SKM-1 (cell line): ENCODE data around the gene HOXA2.

ENCODE experiments used
- DNase-seq: peaks from one replicate; lab custom pipeline; 2025; ENCODE audit not compliant: unreplicated experiment; lab: John Stamatoyannopoulos, UW

Gene HOXA2

DNA sequence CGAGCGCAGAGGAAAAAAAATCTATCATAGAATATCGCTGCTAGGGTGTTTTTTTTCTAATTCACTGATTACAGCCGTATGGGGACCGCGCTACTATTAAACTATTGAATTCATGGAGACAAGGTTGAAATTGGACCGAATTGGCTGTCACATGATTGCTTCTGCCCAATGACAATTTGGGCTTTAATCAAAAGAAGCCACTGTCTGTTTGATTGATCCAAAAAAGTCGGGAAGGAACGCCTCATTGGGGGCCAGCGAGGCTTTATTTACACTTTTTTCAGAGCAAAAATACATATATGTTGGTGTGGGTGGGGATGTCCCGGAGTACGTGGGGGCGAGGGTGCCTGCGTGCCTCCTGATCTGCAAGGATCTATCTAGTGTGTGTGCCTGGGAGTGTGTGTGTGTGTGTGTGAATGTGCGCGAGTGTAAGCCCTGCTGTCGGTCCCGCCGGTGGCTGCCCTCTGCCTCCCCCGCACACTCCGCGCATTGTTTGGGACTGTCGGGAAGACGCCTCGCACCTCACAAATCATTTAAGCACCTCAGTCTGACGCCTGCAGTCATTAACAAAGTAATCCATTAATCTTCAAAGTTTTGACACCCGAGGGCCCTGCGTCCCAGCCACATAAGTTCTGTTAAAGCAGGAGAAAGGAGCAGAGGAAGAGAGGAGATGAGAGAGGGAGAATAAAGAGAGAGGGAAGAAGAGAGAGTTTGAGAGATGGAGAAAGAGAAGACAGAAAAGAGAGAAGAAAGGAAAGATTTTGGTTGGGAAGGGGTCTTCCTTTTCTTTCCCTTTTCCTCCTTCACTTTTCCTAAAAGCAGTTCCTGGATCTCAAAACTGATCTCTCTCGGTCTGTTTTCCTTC is at the start of gene HOXA2:
Gene HOXA2, minus strand, starts transcription at position 103 of the 862 bp plus-strand sequence. CDS start 183 bp downstream, outside the sequence.
- DNase-seq = no peak

DNA sequence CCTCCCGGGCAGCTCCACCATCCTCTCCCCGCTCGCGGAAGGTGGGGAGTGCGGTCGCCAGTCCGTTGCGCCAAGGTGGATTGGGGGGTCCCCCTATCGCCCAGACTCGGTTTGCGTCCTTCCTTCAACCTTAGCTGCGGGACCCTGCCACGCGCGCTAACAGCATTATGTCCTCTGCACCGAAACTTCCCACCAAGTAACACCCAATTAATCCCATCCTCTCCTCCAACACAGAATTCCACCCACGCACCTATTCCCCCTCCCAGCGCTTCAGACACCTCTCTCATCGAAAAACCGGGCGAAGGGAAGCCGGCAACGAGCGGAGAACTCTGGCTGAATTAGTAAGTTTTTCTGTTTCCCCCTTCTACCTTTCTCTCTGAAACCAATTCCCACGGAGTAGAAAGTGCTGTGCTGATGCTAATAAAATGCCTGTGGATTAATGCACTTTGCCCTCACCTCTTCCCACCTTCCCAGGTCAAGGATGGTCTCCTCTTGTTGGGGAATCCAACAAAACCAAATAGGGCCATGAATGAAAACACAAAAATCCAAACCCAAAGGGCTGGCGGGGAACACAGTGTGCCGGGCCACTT is 49.0 kb upstream of the HOXA2 start:
- no peak for DNase-seq

DNA sequence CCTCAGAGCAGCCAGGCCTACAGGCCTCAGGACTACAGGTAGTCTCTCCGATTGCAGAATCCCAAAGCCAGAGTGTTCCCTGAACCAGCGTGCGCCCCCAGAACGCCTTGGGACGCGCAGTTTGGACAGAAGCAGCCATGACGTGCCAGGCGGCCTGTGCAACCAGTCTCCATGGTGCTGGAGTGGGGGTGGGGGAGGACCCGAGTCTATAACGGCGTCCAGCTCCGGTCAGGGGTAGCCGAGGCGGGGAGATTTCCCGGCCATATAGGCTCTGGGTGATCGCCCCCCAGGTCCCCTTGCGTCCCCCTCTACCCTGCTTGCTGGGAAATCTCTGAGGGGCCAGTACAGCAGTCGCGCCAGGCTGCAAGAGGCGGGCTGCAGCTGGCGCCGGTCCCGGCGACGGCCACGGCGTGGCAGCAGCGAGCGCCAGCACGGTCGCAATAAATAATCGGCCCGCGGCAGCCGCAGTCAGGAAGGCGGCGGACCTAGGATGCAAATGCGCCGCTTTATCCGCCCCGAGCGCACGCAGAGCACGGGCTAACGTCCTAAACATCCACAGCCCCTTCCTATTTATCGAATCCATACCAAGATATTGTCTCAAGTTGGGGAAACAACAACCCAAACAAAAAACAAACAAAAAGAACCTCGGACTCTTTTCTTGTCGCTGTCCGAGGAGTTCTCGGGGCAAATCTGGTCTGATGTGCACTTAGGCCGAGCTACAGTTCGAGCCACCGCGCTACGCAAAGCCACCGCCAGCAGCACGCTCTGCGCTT is 48.3 kb upstream of the HOXA2 start:
- DNase-seq = no peak

DNA sequence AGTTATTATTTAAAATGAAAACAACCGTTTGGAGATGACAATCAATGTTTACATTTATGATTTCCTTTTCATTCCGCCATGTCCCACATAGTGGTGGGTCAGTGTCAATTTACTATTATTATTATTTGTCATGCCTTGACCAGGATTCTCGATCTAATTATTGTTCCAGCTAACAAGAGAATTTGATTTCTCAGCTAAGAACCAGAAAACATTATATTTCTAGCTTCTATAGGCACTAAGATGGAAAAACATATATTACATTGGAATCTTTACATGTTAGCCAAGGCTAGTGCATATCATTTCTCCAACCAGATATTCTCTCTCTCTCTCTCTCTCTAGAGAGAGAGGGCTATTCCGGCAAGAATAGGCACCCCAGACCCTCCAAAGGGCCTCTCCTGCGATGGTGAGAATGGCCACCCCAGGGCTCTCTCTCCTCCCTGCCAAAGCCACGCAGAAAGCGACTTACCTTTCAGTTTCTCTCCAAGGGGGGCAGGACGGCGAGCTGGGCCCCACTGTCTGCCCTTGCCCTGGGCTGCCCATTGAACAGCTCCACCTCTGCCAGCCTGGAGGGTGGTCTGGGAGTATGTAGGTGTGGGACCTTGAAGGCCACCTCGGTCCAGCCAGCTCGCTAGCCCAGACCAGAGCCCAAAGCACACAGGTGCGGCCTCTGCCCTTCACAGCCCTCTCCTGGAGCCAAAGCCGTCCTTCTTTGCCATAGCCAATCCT is 47.5 kb upstream of the HOXA2 start:
- DNase-seq = no peak

DNA sequence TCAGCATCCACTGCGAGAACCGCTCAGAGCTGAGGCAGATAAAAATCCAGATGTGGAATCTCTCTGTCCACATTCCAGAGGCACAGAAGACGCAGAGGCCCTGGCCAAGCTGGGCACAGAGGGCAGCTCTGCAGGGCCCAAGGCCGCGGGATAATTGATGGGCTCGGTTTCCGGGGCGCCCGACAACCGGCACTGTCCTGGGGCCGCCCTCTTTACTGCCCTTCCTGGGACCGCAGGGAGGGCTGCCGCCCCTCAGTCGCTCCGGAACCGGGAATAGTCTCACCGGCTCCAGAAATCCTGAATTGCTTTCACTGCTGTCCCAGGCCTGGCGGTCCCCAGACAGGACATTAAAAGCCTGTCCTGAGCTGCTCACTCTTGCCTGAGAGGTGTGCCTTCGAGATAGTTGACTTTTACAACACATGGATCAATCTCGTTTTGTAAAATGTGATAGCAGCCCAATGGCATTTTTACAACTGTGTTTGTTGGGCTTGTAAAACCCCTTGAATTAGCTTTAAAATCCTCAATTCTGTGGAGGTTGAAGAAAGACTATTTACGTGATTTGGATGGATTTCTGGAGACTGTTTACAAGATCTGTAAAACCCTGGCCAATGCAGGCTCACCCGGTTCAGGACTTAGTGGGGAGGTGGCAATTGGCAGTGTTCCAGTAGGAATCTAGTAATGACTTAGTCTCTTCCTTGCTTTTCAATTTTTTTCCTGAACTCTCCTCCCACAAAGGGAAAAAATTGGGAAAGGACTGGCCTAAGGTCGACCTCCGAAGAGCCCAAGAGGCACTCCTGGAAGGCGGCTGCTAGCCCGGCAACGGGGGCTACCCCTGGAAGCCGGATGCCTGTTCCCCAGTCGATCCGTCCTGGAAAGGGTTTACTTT is 46.5 kb upstream of the HOXA2 start:
- no peak for DNase-seq

DNA sequence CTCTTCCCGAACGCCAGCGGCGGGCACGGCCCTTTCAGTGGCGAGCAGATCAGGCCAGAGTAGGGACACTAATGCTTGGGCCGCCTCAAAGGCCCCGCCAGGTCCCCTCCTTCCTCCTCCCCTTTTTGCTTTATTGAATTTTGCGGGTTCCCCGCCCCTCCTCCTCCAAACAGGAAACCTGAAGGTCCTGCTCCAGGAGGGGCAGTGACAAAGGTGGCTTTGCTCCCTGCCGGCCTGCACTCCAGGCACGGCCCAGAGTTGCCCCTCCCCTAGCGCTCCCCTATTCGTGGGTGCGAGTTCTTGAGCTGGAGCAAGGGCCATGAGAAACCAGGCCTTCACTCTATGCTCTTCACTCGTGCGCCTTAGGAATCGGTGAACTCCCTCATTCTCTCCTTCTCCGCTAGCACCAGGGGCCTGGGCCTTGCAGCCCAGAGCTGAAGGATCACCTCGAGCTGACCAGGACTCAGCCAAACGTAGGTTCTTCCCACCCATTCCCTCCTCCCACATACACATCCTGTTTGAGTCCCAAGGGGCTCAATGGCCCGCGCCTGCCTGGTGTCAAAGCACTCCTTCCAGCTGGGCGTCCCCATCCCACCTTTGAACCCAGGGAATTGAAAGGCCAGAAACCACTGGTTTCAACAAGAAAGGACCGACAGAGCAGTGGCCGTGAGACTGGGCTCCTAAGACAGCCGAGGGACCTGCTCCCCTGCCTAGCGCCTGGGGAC is 45.7 kb upstream of the HOXA2 start:
- DNase-seq = no peak

DNA sequence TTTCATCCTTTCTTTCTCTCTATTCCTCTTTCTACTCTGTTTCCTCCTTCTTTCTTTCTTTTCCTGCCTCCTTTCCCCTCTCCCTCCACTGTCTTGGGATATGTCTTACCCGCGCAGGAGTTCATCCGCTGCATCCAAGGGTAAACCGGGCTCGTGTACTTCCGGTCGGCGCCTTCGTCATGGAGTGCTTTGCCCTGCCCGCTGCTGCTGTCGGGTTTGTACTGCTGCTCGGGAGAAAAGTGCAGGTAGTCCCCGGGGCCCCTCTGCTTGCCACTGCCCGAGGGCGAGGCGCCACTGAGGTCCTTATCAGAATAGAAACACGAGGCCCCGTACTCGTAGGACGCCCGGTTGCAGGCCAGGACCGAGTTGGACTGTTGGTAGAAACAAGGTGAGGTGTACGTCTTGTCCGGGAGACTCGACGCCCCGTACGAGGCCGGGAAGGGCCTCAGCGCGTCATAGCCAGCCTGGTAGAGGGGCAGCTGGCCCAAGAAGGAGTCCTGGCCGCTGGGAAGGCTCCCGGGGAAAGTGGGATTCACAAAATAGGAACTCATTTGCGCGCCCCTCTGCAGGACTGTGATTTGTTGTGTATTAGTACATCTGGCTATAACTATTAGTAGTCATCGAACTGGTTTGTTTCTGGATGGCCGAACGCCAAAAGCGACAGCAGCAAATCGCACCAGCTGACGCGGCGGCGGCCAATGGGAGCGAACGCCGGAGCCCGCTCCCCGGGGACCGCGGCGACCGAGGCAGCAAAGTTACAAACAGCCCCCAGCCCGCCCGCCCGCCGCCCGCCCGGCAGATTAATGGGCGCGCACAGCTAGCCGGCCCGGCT is 44.9 kb upstream of the HOXA2 start, which contains the start of gene HOXA6:
Gene HOXA6, minus strand, starts transcription at position 576 of the 832 bp plus-strand sequence. Its CDS starts 25 bp downstream, at position 551.
- no peak for DNase-seq

DNA sequence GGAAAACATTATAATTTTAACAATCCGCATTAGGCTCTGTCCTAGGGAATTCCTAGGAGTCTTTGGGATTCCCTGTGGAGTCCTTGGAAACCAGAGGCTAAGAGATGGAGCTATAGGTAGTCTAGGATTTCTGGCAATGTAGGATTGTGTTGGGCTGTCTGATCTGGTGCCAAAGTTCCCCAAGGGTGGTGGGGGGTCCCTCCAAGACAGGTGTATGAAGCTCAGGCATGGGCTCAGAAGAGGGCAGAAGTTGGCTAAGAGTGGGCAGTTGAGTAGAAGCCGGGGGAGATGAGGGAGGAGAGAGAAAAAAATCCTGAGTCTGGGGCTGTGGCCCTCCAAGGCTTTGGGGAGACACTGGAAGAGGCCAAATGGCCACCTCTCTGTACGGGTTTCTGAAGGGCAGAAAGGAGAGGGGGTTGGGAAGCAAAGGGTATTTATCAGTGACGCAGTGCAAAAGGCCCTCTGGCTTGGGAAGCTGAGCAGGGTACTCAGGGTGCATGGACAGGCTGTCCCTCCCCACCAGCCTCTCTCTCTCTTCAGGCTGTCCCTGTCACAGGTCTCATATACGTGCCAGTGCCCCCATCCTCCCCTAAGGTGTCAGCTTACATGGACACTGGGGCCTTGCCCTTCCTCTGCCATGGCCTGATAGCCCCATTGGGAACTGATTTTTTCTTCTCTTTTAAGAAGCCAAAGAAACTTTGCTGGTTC is 44.2 kb upstream of the HOXA2 start:
- no peak for DNase-seq

DNA sequence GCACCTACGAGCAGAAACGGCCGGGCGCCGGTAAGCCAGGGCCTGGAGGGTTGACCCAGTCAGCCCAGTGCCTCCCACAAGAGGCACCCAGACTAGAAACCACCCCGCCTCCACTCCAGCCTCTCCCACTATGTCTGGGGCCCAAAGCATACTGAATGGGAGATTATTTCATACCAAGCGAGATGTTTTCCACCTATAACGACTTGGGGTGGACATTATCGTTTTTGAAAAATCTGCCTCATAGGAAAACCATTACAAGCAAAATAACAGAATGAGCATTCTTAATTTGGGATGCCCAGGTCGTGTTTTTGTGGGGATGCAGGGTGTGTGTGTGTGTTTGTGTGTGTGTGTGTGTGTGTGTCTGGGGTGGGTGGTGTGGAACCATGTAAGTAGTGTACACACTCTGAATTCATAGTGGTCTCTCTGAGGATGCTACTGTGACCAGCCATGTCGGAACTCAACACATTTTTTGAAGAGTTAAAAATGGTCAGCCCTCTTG is 43.5 kb upstream of the HOXA2 start:
- no peak for DNase-seq

DNA sequence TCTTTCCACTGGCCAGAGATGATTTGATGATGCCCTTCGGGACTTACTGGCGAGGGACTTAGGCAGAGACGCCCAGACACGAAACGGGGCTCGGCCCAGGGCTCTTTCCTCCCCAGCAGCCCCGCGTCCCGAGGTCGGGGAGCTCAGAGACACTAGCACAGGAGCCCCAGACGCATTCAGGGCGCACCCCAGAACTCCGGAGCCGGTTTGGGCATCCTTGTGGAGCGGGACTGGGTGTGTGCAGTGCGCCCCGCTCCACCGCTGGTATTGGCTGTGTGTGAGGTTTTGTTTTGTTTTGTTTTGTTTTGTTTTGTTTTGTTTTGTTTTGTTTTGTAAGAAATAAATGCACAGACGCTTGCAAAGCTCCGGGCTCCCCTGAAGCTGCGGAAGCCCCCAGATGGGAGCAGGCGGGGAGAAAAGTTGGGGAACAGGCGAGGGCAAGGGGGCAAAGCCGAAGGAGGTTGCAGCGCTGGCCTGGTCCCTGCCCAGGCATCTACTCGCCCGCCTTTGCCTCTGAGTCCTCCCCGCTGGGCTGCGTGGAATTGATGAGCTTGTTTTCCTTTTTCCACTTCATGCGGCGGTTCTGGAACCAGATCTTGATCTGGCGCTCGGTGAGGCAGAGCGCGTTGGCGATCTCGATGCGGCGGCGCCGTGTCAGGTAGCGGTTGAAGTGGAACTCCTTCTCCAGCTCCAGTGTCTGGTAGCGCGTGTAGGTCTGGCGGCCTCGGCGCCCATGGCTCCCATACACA is 42.9 kb upstream of the HOXA2 start:
- DNase-seq = no peak

DNA sequence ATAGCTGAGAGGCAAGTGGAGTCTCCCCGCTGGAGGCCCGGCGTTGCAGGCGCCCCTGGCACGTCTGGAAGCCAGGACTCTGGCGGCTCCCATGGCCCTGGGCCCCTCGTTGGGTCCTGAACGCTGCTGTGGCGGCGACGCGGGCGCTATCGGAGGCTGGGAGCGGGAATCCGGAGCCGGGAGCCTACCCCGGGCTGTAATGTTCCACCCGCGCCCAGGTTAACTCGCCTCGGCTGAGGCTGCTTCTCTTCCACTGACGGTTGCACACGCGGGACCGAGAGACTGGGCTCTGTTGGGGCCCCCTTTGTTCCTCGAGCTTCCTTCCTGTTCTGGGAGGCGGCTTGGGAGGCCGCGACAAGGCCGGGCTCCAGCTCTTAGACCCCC is 42.3 kb upstream of the HOXA2 start:
- no peak for DNase-seq

DNA sequence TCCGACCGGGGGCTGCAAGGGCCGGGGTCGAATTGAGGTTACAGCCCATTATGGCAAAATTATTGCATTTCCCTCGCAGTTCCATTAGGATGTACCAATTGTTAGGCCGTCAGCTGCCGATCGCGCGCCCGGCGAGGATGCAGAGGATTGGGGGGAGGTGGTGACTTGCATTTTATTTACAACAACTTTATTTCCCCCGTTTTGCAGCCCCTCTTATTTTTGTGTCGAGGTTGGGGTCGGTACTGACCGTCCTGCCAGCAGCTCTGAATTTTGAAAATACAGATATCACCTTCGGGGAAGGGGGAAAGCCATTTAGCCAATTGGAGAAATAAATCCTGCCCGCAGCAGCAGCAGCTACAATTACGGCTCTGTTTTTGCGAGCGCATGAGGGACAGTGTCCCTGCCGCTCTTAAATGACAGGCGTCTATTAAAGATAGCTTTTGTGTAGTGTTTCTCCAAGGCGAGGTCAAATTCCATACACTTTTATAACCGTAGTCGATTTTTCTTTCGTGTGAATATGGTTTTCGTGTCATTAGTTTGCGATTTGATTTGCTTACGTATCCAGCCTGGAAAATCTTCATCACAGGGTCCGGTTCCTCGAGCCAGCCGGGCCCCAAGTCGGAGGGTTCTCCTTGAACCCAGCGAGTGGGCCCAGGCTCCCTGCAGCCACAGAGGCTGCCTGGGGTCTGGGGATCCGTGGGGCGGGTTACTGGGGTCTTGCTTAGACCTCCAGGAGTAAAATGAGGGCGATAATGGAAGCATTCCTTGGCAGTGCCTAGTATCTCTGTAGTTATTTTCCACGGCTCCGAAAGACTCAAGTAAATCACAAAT is 41.7 kb upstream of the HOXA2 start:
- DNase-seq = no peak

DNA sequence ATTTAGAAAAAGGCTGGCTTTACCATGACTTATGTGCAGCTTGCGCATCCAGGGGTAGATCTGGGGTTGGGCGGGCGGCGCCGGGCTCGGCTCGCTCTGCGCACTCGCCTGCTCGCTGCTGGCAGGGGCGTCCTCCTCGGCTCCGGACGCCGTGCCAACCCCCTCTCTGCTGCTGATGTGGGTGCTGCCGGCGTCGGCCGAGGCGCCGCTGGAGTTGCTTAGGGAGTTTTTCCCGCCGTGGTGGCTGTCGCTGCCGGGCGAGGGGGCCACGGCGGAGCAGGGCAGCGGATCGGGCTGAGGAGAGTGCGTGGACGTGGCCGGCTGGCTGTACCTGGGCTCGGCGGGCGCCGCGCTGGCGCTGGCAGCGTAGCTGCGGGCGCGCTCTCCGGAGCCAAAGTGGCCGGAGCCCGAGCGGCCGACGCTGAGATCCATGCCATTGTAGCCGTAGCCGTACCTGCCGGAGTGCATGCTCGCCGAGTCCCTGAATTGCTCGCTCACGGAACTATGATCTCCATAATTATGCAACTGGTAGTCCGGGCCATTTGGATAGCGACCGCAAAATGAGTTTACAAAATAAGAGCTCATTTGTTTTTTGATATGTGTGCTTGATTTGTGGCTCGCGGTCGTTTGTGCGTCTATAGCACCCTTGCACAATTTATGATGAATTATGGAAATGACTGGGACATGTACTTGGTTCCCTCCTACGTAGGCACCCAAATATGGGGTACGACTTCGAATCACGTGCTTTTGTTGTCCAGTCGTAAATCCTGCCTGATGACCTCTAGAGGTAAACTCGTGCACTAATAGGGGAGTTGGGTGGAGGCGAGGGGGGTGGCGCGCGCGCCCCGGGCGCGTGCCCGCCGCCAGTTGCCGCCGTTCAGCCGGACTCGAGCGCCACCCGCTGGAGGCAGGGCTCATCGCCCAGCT is 40.8 kb upstream of the HOXA2 start, which contains the start of gene HOXA5:
Gene HOXA5, minus strand, starts transcription at position 659 of the 927 bp plus-strand sequence. Its CDS starts 74 bp downstream, at position 585.
- no peak for DNase-seq

DNA sequence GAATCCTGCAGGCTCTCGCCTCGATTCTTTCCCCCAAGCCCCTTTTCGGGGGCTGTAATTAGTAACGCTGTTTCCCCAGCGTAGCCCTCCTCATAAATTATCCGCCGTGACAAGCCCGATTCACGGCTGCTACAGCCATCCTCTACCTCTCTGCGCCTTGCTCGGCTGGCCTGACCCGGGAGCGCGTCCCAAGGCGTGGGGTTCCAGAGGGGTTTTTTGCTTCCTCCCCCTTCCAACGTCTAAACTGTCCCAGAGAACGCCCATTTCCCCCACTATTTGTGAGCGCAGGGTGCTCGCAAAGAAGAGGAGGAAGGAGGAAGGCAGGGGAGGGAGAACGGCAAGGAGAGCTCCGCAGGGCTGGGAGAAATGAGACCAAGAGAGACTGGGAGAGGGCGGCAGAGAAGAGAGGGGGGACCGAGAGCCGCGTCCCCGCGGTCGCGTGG is 40.1 kb upstream of the HOXA2 start:
- no peak for DNase-seq
